Measurements from ENCODE around the gene MEIOB.

DNA sequence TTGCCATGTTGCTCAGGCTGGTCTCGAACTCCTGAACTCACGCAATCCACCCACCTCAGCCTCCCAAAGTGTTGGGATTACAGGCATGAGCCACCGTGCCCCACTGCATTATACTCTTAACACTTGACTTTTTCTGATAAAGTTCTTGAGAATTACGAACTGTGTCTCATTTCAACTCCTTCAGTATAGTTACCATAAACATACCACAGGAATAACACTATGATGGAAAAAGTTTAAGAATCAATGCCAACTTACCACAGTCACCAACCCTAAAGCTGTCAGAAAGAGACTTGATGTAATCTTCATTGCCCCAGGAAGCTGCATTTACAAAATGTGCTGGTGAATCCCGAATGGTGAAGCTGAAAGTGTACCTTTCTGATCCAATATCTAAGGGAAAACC lies 10.2 kb downstream of the MEIOB start:
- TF ChIP-seq YY1 (IDR thresholded peaks at IDR 0.05; ENCODE audit: low read depth) = no peak
- no peak for TF ChIP-seq CREB1 (IDR thresholded peaks at IDR 0.05; ENCODE audit: low read depth)
- no peak for TF ChIP-seq RAD21 (IDR thresholded peaks at IDR 0.05; ENCODE audit: low read depth)
- TF ChIP-seq ZBTB7A (IDR thresholded peaks at IDR 0.05; ENCODE audit: low read depth) = no peak
- no peak for TF ChIP-seq TAF1 (IDR thresholded peaks at IDR 0.05; ENCODE audit: low read depth)
- no peak for TF ChIP-seq EGR1 (IDR thresholded peaks at IDR 0.05)
- TF ChIP-seq, protein P1, sequence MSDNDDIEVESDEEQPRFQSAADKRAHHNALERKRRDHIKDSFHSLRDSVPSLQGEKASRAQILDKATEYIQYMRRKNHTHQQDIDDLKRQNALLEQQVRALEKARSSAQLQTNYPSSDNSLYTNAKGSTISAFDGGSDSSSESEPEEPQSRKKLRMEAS (IDR thresholded peaks at IDR 0.05) = no peak

Data from Ishikawa (cell line).